A549 (cell line): ENCODE results near the gene SLC22A13.

Source experiments
- CTCF ChIP-seq: fragments of >200 bp; sonication (Bioruptor Twin); formaldehyde crosslinking; IDR thresholded peaks from 3 replicates; pipeline ENCODE4 v1.5.1; 2016
- ELK1 ChIP-seq: fragments of 150-350 bp; IDR thresholded peaks from 2 replicates; pipeline ENCODE4 v1.6.1; 2014; ENCODE audit warnings: low read depth, mild to moderate bottlenecking, low read length
- EP300 ChIP-seq, 2 experiments: fragments of >200 bp; sonication (Bioruptor Twin); formaldehyde crosslinking; IDR thresholded peaks; 2 replicates in 1 of 2; 3 replicates in 1 of 2; pipeline ENCODE4 v1.6.1; 2016 to 2017
- FOSL2 ChIP-seq, 2 experiments: fragments of 450-650 bp in 1 of 2; fragments of >200 bp in 1 of 2; sonication (Bioruptor Twin) in 1 of 2; formaldehyde crosslinking; IDR thresholded peaks; 2 replicates each; pipeline versions ENCODE4 v1.5.0 to v1.6.1; 2016 to 2020; ENCODE audit warnings: mild to moderate bottlenecking in 1 of 2, moderate library complexity in 1 of 2
- HES2 ChIP-seq: fragments of >200 bp; sonication (Bioruptor Twin); formaldehyde crosslinking; IDR thresholded peaks from 2 replicates; pipeline ENCODE4 v1.6.1; 2016
- JUNB ChIP-seq: fragments of >200 bp; sonication (Bioruptor Twin); formaldehyde crosslinking; IDR thresholded peaks from 2 replicates; pipeline ENCODE4 v1.6.1; 2016
- MAX ChIP-seq: IDR thresholded peaks from 2 replicates; pipeline ENCODE4 v1.6.1; 2012
- PBX3 ChIP-seq: IDR thresholded peaks from 2 replicates; pipeline ENCODE4 v1.6.1; 2012
- PHF8 ChIP-seq: fragments of 200-600 bp; sonication (generic); IDR thresholded peaks from 2 replicates; pipeline ENCODE4 v1.6.1; 2016; ENCODE audit warnings: low read depth, mild to moderate bottlenecking, antibody characterized with exemption, moderate library complexity, borderline replicate concordance
- POLR2A ChIP-seq: IDR thresholded peaks from 2 replicates; pipeline ENCODE4 v1.6.1; 2012; ENCODE audit warnings: mild to moderate bottlenecking, low read length
- RAD21 ChIP-seq, 2 experiments: fragments of >200 bp in 1 of 2; sonication (Bioruptor Twin) in 1 of 2; formaldehyde crosslinking in 1 of 2; IDR thresholded peaks in 1 of 2; conservative IDR thresholded peaks in 1 of 2; 2 replicates in 1 of 2; 3 replicates in 1 of 2; pipeline ENCODE4 v1.6.1; 2012 to 2018; ENCODE audit warnings: inconsistent platforms in 1 of 2
- REST ChIP-seq: fragments of 200-600 bp; sonication (generic); IDR thresholded peaks from 2 replicates; pipeline ENCODE4 v1.6.1; 2016; ENCODE audit warnings: antibody characterized with exemption, mild to moderate bottlenecking, moderate library complexity
- ZFP36 ChIP-seq: fragments of 450-650 bp; IDR thresholded peaks from 2 replicates; pipeline ENCODE4 v1.6.1; 2014; ENCODE audit warnings: borderline replicate concordance; ENCODE audit not compliant: partially characterized antibody

- TF ChIP-seq POLR2A (no peak), MAX (no peak), CTCF (no peak), HES2 (no peak), ZFP36 (no peak), PHF8 (no peak), REST (no peak), JUNB (no peak), EP300 (IDR thresholded peaks at IDR 0.05) (no peak), ELK1 (no peak), PBX3 (no peak), RAD21 (conservative IDR thresholded peaks at IDR 0.05 in 1 of 2, IDR thresholded peaks at IDR 0.05 in 1 of 2) (no peak), FOSL2 (IDR thresholded peaks at IDR 0.05) (no peak), FOSL2 (CRISPR knock-in tag; IDR thresholded peaks at IDR 0.05) (no peak)
Observed at GRCh38 chr3:38323060-38323459, 57.4 kb downstream of the SLC22A13 start.
